Measurements from ENCODE around the gene ST7.
"Not testable (repeated sequence)": the region's sequence is repeated elsewhere in the genome, so short reads cannot be mapped to it uniquely, and the experiment has no call there.

The ST7 gene

DNA sequence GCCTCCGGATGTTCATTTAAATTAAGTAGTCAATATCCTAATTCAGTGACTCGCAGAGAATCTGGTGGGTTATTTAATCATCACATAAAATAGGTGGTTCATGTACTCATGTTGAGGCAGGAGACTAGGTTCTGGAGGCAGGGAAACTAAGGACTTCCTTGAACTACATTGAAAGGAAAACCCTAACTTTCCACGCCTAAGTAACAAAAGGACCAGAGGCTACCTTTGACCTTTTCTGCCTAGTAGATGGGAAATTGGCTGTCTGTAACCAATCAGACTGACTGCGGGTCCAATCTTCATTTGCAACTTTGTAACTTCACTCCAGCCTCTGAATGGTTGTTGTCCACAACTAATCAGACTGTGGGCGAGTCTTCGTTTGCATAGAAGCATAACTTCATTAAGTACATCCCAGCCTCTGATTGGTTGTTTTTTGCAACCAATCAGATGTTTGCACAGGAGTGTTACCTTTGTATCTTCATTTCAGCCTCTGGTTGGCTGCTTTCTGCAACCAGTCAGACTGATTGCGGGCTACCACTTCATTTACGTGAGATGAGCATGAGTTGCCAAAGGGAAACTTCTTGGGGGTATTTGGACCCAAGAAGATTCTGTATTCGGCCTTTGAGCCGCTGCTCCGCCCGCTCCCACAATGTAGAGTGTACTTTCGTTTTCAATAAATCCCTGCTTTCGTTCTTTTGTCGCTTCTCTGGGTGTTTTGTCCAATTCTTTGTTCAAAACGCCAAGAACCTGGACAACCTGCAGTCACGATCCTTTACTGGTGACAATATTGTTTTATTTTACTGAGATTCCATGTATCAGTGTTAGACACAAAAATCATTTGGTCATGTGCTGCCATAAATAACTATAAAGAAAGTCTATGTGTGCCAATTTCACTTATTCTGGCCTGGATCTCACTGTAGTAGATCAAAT is 1.7 kb upstream of the ST7 start:
- DNase-seq, result no peak

DNA sequence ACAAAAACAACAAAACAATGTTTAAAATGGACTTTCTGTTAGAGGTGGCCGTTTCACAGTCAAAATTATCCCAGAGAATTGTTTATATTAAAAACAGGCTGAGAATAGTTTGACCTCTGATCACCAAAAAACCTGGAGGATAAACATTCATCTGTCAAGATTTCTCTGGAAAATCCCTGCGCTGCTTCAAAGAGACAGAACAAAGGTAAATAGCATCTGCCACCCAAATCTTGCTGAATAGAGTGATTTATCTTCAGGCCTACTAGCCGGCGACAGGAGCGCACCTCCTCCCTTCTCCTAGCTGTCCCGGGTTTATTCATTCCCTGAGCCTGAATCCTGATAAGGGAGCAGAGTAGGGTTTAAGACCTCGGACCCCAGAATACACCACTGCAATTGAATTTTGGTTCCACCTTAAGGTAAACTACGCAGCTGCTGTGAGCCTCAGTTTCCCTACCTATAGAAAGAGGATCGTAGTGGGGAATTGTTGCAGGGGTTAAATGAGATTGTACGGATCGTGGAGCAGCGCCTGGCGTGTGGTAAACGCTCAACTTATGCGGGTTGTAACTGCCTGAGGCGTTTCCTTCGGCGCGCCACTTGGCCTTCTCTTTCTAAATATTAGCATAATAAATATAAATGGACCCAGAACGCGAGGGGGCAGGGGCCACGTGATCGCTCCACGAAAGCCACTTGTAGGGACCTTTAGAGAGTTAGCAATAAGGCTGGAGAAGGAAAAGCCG is 498 bp upstream of the ST7 start:
- DNase-seq, result no peak

DNA sequence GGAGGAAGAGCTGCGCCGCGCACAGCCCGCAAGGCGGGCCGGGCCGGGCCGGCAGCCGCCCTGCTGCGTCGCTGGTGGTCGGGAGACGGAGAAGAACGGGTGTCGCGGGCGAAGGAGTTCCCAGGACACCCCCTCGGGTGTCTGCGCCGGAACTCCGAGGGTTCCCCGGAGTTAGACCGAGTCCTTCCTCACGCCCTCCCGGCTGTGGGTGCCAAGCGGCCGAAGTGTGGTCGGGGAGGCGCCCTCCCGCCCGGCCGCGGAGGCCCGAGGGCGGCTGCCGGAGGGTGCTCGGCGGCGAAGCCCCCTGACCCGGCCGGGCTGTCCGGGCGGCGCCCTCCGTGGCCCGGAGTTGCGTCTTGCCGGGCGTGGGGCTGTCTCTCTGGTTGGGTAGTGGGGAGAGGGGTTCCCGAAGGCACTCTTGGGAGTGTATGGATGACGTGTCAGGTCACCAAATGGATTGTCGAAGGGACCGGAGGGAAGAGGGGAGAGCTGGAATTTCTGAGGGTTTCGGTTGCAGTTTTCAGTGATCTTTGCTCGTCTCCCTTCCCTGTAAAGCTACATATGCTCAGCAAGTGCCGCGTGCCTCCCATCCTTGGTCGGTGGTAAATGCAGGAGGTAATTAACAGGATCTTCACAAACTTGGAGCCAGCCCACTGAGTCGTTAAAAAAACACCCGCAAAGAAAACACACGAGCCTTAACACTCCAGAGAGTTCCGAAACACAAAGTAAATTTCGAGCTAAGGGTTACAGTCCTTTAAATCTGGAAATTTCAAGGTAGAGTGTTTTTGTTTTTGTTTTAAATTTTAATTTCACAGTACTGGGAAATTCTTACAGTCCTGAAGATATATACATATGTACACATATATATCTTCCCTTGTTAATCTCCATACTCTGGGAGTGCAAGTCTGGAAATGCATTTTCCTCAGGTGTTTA is 871 bp downstream of the ST7 start:
- DNase-seq, result no peak

DNA sequence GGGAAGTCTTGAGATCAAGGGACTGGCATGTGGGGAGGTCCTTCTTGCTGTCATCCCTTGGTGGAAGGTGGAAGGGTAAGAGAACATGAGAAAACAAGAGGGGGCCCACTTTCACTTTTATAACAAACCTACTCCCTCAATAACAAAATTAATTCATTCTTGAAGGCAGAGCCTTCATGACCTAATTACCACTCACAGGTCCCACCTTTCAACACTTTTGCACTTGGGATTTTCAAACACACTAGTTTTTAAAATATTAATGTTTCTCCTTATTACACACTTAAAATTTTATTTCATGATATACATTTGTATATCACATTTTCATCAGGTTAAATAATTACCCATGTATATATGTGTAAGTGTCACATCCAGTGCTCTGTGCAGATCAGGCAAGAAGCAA is 2.0 kb downstream of the ST7 start:
- DNase-seq, result no peak

DNA sequence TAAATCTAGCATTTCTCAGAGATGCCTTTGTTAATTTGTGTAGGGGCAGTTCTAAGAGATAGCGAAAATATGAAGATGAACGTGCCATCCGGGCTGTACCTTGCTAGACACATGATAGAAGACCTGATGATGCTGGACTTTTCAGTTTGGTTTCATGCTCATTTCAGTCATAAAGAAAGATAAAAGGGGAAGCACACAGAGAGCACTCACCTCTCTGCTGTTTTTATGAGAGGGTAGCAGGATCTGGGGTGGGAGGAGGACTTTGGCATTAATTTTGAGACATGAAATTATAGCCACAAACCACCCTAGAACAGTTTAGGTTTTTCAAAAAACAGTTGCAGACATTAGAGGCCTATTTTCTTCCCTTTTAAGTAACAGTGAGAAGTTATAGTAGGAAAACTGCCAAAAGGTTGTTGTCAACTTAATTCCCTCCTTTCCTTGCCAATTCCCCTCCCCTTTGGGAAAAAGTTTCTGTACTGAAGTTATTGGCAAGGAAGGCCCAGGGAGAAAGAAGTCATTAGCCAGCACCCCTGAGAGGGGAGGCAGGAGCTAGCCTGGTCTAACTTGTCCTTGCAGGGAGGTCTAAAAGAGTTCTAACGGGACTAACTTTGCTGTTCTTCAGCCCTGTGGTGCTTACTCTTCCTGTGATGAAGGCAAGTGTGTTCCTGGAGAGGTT is 2.6 kb downstream of the ST7 start:
- no peak for DNase-seq

DNA sequence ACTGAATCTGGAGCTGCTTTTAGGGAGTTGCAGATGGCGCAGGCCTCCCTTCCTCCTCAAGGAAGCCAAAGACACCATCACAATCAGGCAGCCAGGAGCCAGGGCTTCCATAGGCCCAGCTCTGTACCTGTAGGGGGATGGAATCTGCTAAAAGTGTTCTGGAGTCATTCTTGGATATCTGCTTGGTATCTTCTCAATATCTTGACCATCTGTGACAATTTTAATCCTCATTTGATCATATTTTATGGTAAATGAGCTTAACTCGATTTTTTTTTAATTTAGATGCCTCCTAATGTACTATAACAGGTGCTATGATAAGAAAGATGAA is 3.1 kb downstream of the ST7 start:
- DNase-seq, result no peak

DNA sequence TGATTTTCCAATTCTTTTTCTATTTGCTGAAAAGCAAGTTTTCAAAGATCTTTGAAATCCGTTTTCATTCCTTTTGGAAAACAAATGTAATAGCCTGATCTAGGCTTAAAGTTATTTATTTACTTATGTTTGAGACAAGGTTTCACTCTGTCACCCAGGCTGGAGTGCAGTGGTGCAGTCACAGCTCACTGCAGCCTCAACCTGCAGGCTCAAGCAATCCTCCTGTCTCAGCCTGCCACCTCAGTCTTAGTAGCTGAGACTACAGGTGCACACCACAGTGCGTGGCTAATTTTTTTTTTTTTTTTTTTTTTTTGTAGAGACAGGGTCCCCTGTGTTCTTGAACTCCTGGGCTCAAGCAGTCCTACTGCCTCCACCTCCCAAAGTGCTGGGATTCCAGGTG is 4.6 kb downstream of the ST7 start:
- no peak for DNase-seq

DNA sequence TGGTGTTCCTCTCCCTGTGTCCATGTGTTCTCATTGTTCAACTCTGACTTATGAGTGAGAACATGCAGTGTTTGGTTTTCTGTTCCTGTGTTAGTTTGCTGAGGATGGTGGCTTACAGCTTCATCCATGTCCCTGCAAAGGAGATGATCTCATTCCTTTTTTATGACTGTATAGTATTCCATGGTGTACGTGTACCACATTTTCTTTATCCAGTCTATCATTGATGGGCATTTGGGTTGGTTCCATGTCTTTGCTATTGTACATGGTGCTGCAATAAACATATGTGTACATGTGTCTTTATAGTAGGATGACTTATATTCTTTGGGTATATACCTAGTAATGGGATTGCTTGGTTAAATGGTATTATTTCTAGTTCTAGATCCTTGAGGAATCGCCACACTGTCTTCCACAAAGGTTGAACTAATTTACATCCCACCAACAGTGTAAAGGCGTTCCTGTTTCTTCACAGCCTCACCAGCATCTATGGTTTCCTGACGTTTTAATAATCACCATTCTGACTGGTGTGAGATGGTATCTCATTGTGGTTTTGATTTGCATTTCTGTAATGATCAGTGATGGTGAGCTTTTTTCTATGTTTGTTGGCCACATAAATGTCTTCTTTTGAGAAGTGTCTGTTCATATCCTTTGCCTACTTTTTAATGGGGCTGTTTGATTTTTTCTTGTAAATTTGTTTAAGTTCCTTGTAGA is 8.8 kb downstream of the ST7 start:
- not testable (repeated sequence) for DNase-seq

DNA sequence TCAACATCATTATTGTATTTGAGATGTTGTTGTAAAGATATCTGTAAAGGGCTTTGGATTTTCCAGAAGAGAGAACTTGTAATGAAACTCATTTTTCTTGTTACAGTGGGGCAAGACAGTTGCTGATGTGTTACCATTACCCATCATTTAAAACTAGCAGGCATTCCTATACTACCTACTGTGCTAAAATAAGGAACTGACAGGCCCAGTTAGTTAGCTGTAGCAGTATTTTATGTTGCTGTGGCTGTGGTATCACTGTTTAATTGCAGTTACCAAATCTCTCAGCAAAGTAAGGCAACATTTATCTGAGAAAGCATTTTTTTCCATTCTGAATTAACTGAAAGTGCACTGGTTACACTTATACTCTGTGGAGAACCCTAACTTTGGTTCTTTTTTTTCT is 9.9 kb downstream of the ST7 start:
- DNase-seq, result no peak

DNA sequence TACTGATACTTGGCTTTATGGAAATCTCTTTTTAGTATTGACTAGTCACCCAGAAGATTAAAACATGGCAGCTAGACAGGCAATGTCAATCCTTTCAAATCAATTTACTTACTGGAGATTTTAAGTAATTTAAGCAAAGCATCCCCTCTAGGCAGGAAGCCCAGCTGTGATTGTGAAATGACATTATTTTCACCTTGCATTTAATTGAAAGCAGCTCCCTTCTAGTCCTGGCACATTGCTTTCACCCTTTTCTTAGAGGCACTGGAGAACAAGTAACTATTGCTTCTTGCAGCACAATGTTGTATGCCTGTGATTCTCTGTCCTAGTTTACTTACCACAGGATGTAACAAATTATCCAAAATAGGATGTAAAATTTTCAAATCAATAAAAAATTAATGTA is 13.3 kb downstream of the ST7 start:
- DNase-seq, result no peak

DNA sequence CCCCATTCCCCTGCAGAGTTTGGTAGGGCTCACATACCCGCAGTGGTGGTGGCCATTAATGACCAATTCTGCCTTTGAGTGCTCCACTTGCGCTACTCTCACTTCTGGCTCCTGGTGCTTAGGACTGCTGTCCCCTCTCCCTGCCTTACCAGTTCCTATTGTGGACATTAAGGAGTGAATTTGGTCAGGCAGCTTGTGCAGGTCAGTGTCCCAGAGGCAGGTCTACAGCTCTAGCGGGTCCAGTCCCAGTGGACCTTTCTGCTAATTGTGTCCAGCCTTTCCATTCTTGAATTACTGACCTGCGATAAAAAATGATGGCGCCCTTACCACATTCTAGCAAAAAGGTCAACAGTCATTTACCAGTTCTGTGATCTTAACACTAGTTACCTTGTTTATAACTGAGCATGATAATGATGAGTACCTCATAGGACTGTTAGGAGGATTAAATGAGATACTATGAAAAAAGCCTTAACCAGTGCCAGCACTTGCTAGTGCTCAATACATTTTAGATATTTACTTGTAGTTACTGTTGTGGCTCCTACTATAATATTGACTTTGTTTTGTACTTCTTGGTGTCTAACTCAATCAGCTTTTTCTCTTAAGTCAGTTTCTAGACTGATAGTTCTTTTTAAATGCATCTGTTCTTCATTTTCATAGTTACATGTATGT is 14.1 kb downstream of the ST7 start:
- no peak for DNase-seq

DNA sequence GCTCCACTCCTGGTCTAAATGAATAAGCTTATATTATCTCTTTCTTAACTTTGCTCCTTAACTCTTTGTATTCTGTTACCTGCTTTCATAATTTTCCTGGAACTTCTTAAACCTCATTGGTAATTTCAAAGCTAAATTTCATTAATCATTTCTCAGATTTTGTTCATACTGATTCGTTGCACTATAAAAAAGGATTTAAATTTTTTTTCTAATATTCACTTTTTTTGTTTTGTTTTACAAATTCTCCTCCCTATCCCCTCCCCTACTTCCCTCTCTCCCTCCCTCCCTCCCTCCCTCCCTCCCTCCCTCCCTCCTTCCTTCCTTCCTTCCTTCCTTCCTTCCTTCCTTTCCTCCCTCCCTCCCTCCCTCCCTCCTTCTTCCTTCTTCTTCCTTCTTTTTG is 14.7 kb downstream of the ST7 start:
- DNase-seq, result no peak

DNA sequence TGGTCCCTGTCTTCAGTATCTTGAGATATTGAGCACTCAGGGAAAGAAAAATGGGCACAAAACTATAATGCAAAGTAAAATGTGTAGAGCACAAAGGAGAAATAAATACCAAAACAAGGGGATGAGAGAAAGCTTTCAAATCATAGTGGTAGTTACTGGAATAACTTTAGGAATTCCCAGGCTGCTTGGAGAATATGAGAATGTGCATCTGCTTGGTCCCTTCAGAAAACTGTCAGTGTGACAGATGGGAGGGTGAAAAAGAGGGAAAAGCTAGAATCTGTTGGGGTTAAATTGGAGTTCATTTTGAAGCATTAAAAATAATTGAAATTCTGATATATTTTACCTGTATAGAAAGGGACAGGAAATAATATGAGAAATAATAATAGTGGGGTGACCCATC is 15.3 kb downstream of the ST7 start:
- DNase-seq, result no peak

DNA sequence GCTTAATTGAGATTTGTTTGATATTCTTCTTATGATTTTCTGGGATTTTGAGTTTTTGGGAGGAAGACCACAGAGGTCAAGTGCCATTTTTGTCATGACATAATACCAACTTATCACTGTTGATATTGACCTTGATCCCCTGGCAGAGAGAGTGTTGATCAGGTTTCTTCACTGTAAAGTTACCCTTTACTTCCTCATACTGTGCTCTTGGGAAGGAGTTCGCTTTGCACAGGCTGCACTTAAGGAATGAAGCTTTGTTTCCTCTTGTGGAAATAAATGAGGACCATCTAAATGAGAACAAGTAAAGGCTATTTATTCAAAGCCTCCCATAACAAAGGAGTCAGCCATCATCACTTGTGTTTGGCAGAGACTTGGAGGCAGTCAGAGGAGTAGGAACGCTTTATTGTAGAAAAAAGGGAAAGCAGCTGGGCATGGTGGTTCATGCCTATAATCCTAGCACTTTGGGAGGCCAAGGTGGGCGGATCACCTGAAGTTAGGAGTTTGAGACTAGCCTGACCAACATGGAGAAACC is 16.1 kb downstream of the ST7 start:
- DNase-seq, result no peak

DNA sequence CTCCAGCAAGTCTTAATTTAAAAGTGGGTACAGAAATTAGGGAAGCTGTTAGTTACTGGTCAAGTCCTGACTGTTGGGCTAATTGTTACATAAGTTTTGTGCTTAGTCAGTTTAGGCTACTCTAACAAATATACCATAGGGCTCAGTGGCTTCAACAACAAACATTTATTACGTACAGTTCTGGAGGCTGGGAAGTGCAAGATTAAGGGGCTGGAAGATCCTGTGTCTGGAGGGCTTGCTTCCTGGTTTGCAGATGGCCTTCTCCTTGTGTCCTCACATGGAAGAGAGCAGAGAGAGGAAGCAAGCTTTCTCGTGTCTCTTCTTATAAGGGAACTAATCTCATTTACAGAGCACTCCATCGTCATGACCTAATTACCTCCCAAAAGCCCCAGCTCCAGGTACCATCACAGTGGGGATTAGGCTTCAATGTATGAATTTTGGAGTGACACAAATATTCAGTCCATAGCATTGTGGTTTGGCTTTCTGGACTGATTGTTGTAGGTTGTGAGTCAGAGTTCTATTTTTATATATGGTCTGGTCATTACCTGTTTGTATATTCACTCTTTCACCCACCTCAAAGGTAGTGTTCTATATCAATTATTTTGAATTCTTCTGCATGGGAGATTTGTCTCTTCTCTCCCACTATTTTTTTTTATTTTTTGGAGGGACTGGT is 17.1 kb downstream of the ST7 start:
- no peak for DNase-seq

DNA sequence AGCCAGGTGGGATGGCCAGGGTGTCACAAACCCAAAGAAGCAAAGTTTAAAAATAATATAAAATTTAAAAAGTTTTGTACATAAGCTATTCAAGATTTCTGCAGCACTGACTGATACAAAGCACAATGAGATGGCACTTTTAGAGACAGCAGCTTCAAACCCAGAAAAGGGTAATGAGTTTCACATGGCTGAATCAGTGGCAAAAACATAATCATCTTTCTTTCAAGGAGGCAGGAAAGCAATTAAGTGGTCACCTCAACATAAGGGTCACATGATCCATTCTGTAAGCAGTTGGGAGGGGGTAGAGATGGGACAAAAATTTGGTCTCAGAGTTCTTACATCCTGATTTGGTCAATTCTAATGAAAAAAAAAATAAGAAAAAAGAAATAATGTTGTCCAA is 17.9 kb downstream of the ST7 start:
- DNase-seq, result not testable (repeated sequence)

DNA sequence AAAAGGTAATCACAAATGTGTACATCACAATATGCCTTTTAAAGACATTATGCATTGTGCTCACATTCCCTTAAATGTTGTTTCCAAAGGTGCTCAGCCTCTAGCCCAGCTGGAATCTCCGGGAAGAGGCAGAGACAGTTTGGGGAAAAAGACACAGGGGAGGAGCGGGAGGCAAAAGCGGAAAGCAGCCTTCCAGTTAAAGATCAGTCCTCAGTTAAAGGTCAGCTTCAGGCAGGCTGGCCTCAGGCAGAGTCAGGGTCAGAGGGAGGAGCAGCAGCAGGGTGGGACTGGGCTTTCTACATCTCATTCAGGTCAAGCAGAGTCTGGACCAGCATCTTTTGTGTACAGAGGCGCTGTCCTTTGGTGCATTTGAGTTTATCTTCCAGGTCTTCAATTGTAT is 18.6 kb downstream of the ST7 start:
- no peak for DNase-seq

DNA sequence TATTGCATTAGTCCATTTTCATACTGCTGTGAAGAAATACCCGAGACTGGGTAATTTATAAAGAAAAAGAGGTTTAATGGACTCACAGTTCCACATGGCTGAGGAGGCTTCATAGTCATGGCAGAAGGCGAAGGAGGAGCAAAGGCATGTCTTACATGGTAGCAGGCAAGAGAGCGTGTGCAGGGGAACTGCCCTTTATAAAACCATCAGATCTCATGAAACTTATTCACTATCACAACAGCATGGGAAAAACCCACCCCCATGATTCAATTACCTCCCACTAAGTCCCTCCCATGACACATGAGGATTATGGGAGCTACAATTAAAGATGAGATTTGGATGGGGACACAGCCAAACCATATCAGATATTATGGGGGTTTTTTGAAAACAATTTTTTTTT is 21.7 kb downstream of the ST7 start:
- DNase-seq, result not testable (repeated sequence)

DNA sequence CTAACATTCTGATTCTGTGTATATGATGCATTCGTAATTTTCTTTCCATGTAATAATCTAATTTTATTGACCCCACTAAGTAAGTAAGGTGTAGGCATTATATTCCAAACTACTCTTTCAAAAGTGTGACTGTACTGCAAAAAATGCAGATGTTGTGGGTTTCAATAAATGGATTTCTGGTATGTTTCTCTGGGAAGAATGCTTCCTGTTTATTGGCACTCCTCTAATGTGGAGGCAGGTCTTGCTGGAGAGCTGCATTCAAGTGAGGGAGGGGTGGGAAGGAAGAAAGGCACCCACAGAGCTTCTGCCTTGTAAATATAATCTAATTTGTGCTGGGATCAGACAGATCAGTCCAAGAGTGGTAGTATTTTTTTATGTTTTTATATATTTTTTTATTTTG is 23.9 kb downstream of the ST7 start:
- no peak for DNase-seq

DNA sequence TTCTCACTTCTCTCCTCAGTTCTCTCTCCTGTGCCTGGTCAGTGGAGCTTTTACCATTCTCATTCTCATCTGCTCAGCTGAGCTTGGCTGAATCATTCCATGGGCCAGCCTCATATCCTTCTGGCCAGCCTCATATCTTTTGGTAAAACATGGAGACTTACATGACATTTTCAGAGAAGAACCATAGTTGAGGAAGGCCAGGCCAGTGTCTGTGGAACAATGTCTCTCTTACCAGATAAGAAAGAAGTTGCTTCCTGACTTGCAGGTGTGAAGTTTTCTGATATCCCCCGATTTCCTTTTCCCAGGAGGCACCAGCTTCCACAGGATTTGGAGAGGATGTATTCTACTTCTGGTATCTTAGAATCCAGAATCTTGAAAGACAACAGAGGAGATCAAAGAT is 24.7 kb downstream of the ST7 start:
- DNase-seq, result no peak

DNA sequence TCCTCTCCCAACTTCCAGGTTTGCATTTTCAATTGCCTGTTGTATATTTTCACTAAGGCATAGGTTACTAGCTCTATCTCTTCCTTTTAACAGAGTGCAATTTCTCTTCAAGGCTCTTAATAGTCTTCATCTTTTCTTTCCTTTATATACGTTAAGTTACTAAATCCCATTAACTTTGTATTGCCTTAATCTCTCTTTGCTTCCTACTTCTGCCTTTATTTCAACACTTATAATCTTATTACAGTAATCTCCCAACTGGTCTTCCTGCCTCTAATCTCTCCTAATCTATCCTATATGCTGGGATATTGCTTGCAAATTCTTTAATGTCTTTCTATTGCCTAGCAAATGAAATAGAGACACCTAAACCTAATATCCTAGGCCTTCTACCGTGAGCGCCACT is 26.1 kb downstream of the ST7 start:
- no peak for DNase-seq

Data from activated naive CD4-positive, alpha-beta T cell treated with anti-CD3 and anti-CD28 coated beads, Interleukin-2, amount 50 U/mL, for 16 hours (primary cell).